Prostate gland (tissue), 2 donors: ENCODE data around the gene ADIRF. TPM values are rescaled to one million over a fixed set of nuclear protein-coding genes. Genes with fewer than 3 reads are reported as not detected.

Experiments used
- DNase-seq: peaks from one replicate; pipeline ENCODE4 v3.0.0-alpha.2; 2019; ENCODE audit warnings: low spot score
- H3K27ac ChIP-seq, 2 donors: fragments of 200-600 bp; sonication (generic); 2 replicates each; pipeline ENCODE4 v1.5.1; 2017 to 2019
- H3K27me3 ChIP-seq: fragments of 200-600 bp; sonication (generic); replicated peaks from 2 replicates; pipeline ENCODE4 v1.5.1; 2019; ENCODE audit not compliant: insufficient read depth
- H3K36me3 ChIP-seq, 2 donors: fragments of 200-600 bp; sonication (generic); 1 replicate in 1 of 2; 2 replicates in 1 of 2; pipeline versions ENCODE4 v1.5.1 to v1.8.1; 2017 to 2019
- H3K4me1 ChIP-seq: fragments of 200-600 bp; sonication (generic); replicated peaks from 2 replicates; pipeline ENCODE4 v1.5.1; 2019
- H3K4me3 ChIP-seq, 2 donors: fragments of 200-600 bp; sonication (generic); 2 replicates each; pipeline ENCODE4 v1.5.1; 2017 to 2019
- H3K9me3 ChIP-seq: fragments of 200-600 bp; sonication (generic); 2 replicates; pipeline ENCODE4 v1.5.1; 2017
- CTCF ChIP-seq, 4 experiments: fragments of 200-600 bp in 2 of 4; fragments of 450-650 bp in 2 of 4; sonication (generic) in 2 of 4; IDR thresholded peaks; 1 replicate in 3 of 4; 2 replicates in 1 of 4; pipeline ENCODE4 v1.5.1; 2016 to 2019; ENCODE audit warnings: antibody characterized with exemption in 4 of 4, mild to moderate bottlenecking in 2 of 4, moderate library complexity in 2 of 4
- POLR2A ChIP-seq: fragments of 450-650 bp; IDR thresholded peaks from one replicate; pipeline ENCODE4 v1.6.1; 2016; ENCODE audit warnings: antibody characterized with exemption, mild to moderate bottlenecking
- POLR2AphosphoS5 ChIP-seq: sonication (generic); formaldehyde crosslinking; IDR thresholded peaks from one replicate; pipeline ENCODE4 v1.6.1; 2017; ENCODE audit warnings: antibody characterized with exemption
- WGBS: methylation state at CpG from one replicate; pipeline ENCODE4 v1.1.5; 2018; 5-methylcytosine and 5-hydroxymethylcytosine counted together
- intact Hi-C: fragments of 100-400 bp; cut with DNase I; formaldehyde crosslinking; loops from one replicate; pipeline ENCODE4 v1.14.2; 2022
- total RNA-seq, 2 donors: library from RNA; depleted of rRNA; stranded (reverse); fragments of >200 nt; gene quantifications; one replicate each; pipeline ENCODE4 v1.1.0, GENCODE V29; 2016

The ADIRF gene
- 100 to 1,000 TPM; 128 to 347 TPM for total RNA-seq

DNA sequence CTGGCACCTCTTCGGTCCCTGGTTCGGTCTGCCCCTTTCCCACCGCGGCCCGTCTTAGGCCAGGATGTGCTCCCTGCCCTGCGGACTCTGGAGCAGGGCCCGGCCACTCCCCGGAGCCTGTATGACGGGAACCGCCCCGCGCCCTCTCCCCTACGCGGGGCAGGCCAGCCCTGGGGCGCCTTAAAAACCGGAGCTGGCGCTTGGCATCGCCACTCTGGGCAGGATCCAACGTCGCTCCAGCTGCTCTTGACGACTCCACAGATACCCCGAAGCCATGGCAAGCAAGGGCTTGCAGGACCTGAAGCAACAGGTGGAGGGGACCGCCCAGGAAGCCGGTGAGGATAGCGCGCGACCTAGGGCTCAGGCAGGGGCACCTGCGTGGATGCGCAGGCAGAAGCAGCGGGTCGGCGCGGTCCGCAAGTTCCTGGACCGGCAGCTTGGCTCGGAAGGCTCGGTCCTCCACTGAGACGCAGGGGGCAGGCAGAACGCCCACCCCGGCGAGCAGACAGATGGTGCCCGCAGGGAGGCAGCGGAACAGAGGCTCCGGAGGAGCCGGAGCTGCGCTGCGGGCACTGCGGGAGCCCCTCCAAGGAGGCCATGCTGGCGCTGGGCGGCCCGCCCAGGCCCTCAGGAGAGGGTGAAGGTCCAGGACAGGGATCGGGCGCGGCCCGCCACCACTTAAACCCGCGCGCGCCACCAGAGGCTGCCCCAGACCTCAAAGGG, at the start of gene ADIRF:
TSS of gene ADIRF (plus strand) at position 212 of the 723 bp plus-strand sequence. CDS start at position 275, 63 bp downstream.
- TF ChIP-seq POLR2AphosphoS5: peak; percentile 75
- TF ChIP-seq POLR2A: peak; percentile 55
- TF ChIP-seq CTCF (IDR thresholded peaks at IDR 0.05): peak in 2 of 4 experiments; percentile 4 to 15
- Histone ChIP-seq H3K36me3 (no peaks in the 10 kb centered on the region), H3K9me3 (no peaks in the 10 kb centered on the region), H3K27me3 (no peaks in the 10 kb centered on the region), H3K27ac (peak within 1 kb of the TSS; percentile 97 to 98), H3K4me1 (peaks cover 4% of the 10 kb centered on the region), H3K4me3 (peak within 1 kb of the TSS; percentile 48 to 58)
- WGBS: 13% methylated on average over 57 of the region's 59 CpGs
- intact Hi-C loops: no loop called here
- DNase-seq: peak; percentile 83

DNA sequence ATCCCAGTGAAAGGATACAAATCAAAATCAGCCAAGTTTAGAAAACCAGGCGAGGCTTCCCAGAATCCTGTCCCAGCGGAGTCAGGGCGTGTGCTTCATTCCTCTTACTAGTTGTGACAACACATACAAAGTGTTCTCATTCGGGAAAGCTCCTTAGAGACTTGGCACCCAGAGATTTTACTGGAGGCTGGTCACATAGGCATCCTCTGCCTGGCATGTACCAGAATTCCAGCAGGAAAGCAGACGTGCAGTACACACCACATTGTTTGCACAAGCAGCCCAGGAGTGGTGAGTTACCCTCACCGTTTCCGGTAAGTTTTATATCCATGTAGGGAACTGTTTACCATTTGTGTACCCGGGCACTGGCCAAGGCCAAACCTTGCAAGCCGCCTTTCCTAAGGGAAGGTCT, 45.7 kb upstream of the ADIRF start:
- H3K27ac ChIP-seq: peak overlapping the region in 1 of 2 donors; percentile 20
- H3K4me1 ChIP-seq: no peaks in the 10 kb centered on the region
- no peaks in the 10 kb centered on the region for H3K36me3 ChIP-seq
- no peaks in the 10 kb centered on the region for H3K9me3 ChIP-seq
- 61% methylated on average over 9 of the region's 9 CpGs for WGBS
- no peaks in the 10 kb centered on the region for H3K27me3 ChIP-seq
- H3K4me3 ChIP-seq: no peak overlapping the region
- intact Hi-C loops: no loop called here
- no peak for DNase-seq
- peak; percentile 20 for TF ChIP-seq POLR2AphosphoS5
- TF ChIP-seq CTCF (IDR thresholded peaks at IDR 0.05): no peak

DNA sequence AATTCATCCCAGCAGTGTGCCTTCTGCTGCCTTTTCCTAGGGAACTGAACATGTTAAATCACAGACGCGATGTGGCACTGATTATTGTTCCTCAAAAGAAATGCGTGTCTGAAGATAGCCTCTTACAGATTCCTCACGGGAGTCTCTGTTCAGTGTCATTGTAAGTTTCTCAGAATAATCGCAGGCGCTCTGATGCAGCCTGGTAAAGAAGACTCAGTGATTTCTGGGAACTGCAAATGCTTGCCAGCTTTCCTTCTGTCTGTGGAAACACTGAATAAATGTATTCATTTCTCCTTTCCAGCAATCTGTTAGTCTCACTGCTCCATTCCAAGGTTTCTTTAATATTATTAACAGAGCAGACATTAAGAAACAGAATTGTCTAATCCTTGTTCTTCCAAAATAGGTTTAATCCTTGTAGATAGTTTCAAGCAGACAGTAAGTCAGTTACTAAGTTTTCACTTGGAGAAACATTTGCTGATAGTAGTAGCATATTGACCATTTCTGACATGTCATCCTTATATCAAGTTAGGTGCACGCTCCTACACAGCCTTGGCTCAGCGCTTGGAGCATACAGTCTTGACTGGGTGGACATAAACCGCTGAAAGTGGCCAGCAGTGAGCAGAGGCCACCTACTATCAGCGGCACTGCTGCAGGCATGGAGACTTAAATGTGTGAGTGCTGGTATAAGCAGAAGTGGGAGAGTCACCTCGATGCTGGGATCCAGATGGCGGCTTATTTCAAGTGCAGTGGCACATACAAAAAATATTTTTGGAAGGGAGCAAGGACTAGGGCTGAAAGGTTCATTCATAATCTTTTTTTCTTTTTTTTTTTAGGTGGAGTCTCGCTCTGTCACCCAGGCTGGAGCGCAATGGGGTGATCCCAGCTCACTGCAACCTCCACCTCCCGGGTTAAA, 38.6 kb upstream of the ADIRF start:
- H3K4me1 ChIP-seq: no peaks in the 10 kb centered on the region
- DNase-seq: no peak
- no peaks in the 10 kb centered on the region for H3K36me3 ChIP-seq
- H3K27ac ChIP-seq: no peak overlapping the region
- intact Hi-C loops: no loop called here
- no peaks in the 10 kb centered on the region for H3K27me3 ChIP-seq
- H3K9me3 ChIP-seq: no peaks in the 10 kb centered on the region
- TF ChIP-seq CTCF (IDR thresholded peaks at IDR 0.05): no peak
- TF ChIP-seq POLR2A: no peak
- no peak for TF ChIP-seq POLR2AphosphoS5
- H3K4me3 ChIP-seq: no peak overlapping the region
- 85% methylated on average over 15 of the region's 15 CpGs for WGBS

- no peak for TF ChIP-seq CTCF (IDR thresholded peaks at IDR 0.05)
- Histone ChIP-seq H3K36me3 (no peaks in the 10 kb centered on the region), H3K4me3 (no peak overlapping the region), H3K4me1 (no peaks in the 10 kb centered on the region), H3K27me3 (no peaks in the 10 kb centered on the region), H3K9me3 (no peaks in the 10 kb centered on the region), H3K27ac (no peak overlapping the region)
- DNase-seq: no peak
- intact Hi-C loops: no loop called here
- 80% methylated on average over 1 of the region's 1 CpG for WGBS
Observed at GRCh38 chr10:86931872-86932271, 36.4 kb upstream of the ADIRF start.
